HG03196 (cell line): ENCODE results near the gene HOXB2.

ENCODE experiments used
- ATAC-seq: cut with Tn5 transposase; IDR thresholded peaks from one replicate; pipeline ENCODE4 v1.9.1; 2021; ENCODE audit not compliant: unreplicated experiment

The HOXB2 gene

DNA sequence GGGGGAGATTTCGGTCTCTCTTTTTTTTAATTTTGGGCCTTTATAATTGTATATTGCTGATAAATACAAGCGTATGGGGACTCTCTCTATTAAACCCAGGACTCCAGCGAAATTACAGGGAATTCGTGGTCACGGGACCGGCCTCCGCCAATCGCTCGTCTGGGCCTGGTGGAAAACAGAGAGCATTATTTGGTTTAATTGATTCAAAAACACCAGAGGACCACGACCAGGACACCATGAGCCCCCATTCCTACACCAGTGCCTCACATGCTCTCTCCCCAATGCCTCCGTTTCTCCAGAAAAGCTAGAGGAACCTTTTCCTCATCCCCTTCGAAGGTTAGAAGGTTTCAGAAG is at the start of gene HOXB2:
TSS of gene HOXB2 (minus strand) at position 88 of the 354 bp plus-strand sequence. CDS start 198 bp downstream, outside the sequence.
- ATAC-seq = no peak

DNA sequence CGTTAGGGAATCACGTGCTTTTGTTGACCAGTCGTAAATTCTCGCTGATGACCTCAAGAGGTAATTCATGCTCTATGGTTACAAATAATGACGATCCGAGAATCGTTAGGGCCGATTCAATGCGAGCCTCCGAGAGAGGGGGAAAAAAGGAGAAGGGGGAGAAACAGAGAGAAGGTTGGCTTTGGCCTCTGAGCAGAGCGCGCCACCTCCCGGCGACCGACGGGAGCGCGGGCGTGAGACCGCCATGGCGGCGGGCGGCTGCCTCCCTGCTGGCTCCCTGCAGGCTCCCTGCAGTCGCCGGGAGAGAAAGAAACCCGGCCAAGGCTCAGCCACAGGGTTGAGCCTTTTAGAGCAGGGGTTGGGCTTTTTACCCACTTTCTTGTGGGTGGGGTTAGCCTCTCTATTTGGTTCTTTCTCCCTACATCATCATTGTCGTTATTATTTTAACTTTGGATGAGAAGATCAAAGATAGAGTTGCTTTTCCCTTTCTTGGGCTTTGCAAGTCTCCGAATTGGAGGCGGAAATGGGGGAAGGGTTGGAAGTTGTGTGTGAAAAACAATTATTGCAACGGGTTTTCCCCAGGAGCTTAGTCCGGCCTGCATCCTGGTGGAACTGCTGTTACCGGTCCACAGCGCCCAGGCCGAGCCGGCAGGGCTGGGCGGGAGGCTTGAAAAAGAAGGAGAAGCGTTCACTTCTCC is 49.1 kb upstream of the HOXB2 start:
- peak; percentile 40 for ATAC-seq

DNA sequence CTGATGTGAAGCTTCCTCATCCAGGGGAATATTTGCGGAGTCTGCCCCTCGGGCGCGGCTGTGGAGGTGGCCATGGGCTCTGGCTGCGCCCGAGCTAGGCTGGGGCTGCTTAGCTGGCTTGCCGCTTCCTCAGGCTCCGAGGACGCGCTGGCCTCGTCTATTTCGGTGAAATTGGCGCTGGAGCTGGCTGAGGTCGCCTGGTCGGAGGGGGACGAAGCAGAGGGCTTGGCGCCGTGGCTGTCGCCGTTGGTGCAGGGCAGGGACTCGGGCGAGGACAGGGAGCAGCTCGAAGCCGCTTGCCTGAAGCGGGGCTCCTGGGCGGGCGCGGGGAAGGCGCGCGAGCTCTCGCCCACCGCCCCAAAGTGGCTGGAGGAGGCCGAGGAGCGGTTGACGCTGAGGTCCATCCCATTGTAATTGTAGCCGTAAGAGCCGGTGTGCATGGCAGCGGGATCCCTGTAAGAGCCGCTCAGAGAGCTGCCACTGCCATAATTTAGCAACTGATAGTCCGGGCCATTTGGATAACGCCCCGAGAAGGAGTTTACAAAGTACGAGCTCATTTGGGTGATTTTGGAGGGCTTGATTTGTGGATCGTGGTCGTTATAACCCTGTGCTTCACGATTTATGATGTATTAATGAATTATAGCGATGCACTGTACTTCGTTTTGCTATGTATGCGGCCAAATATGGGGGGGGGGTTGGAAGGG is 48.4 kb upstream of the HOXB2 start, which contains the start of gene HOXB5:
TSS of gene HOXB5 (minus strand) at position 654 of the 704 bp plus-strand sequence. CDS start at position 557, 97 bp downstream.
- ATAC-seq = no peak

DNA sequence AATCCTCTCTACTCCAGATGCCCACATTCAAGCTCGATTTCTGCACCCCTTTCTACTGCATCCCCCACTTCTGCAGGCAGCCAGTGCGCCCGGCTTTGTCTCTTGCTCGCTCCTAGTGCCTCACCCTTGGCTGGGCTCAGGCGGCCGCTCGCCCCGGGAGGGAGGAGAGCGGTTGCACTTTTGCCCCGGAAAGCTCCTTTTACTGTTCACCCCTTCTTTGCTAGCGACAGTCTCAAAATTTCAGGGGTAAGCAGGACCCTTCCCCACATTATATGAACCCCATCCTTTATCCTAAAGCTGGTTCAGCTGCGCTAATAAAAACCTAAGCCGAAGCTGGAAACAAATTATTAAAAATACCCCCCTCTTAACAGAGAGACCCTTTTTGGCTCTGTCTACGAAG is 47.7 kb upstream of the HOXB2 start:
- ATAC-seq = no peak

DNA sequence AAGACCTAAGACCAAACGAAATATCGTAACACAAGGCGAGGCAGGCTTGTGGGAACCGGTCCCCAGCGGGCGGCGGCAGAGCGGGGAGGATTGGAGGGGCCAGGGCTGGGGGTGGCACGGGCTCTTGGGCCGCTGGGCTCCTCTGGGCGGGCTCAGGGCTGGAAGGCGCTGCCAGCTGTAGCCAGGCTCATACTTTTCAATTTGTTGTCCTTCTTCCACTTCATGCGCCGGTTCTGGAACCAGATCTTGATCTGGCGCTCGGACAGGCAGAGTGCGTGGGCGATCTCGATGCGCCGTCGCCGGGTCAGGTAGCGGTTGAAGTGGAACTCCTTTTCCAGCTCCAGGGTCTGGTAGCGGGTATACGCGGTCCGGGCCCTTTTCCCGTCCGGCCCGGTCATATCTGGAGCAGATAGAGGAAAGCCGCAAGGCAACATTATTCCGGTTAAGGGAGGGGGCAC is 47.2 kb upstream of the HOXB2 start:
- ATAC-seq = no peak

DNA sequence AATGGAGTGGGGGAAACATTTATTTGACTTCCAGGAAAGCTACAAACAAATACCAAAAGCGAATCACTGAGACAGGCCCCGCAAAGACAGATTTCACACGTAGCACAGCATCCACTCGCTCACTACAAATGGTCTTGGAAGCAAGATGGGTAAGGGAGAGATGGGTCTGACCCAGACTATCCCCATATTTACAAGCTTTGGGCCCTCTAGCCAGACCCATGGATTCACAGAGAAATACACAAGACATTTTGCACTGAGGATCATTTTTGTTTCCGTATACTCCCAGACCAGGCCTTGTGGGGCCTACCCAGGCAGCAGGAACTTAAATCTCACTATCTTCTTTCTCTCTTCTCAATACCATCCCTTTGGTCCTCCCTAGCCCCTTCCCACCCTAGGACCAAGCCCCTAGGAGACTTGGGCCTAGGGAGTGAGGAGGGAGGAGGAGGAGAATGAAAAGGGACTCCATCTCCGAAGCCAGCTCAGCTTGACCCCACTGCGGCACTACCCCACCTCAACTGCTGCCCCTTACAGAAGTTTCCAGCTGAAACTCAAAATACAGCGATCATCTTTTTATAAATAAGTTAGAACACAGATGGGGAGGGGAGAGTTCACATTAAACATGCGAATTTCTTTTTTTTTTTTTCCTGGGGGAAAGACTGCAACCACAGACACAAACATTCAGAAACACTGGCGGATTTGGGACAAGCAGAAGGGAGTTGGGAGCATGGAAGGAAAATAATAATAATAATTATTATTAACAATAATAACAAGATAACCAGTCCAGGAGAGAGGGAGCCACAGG is 46.5 kb upstream of the HOXB2 start:
- ATAC-seq = no peak

DNA sequence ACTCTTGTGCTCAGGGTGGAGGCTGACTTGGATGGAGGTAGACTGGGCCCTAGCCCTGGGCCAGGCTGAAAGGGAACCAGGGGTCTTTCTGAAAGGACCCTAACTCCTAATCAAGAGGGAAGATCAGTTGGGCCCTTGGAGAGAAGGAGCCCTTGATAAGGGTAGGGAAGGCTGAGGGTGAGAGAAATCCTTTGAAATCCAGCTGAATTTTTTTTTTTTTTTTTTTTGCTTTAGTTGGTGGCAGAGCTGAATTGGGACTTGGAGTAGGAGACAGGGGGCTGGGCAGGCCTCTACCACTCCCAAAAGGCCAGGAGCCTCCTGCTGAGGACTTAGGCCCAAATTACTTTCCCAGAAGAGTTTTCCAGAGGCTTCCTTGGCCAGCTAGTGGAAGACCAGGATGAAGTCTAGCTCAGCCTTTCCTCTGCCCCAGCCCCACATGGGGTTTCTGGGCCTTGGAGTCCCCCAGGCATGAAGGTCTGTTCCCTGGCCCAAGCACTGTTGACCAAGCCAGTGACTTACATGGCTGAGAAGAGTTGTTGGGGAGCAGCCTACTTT is 45.8 kb upstream of the HOXB2 start:
- no peak for ATAC-seq

DNA sequence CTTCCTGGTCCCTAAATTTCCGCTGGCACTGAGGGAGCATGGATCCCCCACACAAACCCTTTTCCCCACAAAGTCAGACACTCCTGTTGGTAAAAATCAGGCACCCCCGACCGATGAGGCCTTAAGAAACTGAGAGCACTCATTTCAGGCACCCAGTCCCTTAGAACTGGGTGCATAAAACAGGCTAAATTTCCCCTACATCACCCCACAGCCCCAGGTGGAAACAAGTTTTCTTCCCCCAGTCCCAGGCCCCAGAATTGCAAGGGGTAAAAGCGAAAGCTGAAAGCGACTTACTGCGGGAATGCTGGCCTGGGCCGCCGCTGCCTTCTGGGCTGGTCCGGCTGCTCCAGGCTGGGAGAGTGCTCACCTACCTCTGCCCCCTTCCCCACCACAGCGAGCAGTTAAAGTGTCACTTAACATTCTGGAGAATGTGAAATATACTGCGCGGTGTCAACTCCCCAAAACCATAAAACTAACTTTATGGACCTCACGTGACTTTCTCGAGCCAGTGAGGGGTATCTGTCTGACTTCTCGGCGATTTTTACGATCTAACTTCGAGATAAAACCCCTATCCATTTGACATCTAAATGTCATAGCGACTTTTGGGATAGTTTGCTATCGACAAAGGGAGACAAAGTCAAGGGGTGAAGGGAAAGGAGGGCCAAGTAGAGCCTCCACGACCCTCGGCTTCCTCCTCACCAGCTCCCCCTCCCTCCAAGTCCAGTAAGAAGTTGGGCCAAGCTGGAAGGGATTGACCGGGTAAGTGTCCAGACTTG is 45.1 kb upstream of the HOXB2 start, which contains the start of gene HOXB3:
TSS of gene HOXB3 (minus strand) at position 411 of the 776 bp plus-strand sequence. CDS start 37,767 bp downstream, outside the sequence.
- no peak for ATAC-seq

DNA sequence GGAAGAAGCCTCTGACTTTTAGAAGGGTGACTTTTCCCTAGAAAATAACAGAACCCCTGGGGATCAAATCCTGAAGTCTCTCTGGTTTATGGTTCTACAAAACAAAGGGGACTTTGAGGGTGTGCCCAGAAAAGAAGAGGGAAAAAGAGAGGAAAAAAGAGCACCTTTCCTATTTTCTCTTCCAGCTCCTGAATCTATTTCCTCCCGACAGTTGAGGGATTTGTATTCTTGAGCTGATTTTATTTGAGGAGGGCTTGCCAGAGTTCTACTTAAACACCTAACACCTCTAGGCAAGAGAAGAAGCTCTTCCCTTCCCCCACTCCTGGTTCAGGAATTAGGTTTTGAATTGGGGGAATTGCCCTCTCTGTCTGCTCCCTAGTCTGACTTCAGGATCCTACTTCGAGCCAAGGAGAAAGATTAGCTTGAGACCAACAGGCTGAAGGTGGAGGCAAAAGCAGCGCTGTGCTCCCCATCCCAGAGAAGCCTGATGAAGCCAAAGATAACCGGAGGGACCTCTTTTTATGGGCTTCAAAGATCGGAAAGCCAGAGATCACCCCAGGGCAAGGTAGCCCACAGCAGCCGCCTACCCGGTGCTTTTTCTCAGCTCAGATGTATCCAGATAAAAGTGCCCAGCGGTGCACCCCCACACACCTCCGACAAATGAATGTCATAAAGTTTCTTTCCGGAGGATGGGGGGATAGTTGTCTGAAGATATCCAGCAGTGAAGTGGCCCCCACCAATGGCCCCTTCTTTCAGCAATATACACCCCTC is 44.3 kb upstream of the HOXB2 start:
- no peak for ATAC-seq

DNA sequence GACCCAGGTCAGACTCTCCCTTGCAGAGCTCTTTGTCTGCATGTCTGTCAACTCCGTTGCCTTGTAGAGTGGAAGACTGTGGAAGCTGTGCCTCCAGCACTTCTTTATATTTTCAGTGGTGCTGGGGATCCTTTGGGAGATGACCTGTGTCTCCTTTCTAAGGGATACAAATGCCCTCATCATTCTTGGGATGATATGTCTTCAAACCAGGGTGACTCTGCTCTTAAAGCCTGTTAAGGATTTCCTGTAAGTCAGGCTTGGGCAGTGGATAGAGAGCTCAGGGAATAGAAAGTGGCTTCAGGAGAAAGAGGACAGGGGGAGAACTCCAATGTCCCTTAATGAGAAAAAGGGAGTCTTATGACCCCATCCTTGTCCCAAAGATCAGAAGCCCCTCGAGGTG is 43.6 kb upstream of the HOXB2 start:
- no peak for ATAC-seq

DNA sequence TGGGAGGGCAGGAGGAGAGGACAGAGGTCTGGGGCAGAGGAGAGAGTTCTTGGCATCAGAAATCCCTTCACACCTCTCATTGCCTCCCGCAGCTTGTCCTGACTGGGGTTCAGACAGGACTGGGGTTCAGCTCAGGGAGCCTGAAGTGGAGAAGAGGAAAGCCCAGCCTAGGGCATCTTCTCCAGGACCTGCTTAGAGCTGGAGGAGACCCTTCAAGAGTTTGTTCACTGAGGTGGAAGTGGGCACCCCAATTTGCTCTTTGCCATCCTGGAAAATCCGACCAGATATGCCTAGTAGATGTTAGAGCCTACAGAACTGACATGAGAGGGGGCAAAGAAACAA is 43.1 kb upstream of the HOXB2 start:
- no peak for ATAC-seq

DNA sequence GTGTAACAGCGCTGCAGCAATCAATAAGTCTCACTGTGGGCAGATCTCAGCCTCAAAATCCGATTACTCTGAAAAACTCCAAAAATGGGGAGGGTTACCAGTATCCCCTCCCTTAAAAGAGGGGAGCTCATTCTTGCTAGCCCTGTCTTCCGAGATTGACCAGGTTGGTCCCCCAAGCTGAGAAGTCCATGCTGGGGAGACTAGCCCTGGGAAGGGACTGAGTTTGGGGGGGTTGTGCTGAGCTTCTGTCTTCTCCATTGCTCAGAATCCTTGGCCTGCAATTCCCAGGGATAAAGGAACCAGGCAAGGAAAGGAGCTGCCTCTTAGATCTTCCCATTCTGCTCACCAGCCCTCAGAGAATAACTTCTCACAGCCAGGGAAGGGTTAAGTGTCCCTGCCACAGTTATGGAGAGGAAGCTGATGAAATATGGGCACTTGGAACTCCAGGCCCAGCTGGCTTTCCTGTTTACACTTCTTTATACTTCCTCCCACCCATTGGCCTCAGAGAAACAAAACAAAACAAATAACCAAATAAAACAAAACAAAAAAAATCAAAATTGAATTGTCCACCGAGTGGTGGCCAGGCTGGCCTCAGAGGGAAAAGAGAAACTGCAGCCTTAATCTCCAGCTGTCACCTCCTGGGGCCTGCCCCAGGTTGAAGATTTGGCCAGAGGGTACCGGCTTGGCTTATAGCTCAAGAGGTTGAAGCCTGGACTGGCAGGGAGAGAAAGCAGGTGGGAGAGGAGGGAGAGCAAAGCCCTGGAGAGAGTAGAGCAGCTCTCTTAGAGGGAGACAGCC is 42.6 kb upstream of the HOXB2 start:
- ATAC-seq = no peak

DNA sequence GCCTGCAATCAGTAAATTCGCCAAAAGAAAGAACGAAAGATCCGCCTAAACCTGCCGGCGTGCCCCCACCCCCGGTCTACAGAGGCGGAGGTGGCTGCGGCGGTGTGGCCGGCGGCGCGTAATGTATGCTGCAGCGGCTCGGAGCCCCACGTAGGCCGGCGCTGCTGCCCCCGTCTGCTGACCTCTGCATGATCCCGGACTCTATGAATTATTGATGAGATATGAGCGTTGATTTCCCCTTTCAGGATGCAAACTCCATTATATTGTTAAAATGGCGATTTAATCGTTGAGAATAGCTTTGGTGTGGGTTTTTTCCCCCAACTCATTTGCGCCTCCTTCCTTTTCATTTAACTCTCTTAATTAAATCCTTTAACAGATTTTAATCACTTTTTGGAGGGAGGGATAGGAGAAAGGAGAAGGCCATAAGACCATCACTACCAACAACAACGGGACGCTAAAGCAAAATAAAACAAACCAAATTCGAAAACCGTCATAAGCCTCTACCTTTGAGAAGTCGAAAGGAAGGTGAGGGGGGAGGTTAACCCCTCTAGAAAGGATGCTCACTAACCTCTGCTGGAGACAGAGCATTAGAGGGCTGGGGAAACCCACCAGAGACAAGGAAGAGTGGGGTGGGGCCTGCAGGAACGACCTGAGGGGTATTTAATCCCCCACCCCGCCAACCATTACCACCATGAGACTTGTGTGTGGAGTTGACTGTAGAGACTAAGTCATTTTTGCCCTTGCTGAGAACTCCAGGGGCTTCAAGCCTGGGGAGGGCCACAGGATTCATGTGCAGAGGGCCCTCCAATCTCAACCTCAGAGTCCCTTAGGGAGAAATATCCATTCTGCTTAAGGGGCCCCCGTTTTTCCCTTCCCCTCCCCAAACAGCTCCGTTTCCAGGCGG is 41.7 kb upstream of the HOXB2 start:
- ATAC-seq = no peak

DNA sequence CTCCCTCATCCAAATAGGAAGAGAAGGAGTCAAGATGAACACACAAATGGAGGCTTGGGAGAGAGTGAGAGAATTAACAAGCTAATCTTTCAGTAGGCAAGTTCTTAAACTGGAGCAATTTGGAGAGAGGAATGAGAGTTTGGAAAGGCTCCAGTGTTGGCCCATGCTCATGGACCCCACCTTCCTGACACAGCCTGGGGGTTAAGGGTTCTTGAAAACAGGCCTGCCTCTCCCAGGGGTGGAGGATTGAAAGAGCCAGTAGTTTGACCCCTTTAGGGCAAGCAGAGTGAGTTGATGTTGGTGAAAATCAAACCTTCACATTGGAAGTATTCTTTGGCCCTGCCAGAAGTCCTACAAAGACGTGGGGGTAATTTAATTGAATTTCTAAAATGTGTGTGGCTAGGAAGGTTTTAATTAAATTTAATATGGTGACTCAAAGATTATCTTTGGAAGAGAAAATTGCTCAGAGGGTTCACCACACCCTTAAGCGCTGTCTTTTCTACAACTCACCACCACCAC is 39.4 kb upstream of the HOXB2 start:
- ATAC-seq = no peak

DNA sequence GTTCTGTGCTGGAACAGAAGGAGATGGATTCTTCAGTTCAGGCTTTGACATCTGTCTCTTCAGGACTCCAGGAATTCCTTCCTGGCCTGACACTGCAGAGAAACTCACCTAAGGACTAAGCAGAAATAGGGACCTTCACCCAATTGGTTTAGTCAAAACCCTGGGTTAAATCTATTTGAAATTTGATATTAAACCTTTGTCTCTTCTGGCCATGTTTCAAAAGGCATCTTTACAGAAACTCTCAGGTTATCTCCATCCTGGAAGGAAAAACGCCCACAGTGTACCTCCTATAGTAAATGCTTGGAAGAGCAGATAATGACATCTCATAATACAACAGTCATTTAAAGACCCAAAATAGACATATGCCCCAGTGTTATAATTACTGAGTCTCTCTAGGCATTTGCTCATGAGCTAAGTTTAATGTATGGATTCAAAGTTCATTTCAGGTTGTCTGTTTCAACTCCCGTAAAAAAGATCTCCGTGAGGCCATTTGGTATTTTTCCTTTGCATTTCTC is 38.9 kb upstream of the HOXB2 start:
- ATAC-seq = no peak

DNA sequence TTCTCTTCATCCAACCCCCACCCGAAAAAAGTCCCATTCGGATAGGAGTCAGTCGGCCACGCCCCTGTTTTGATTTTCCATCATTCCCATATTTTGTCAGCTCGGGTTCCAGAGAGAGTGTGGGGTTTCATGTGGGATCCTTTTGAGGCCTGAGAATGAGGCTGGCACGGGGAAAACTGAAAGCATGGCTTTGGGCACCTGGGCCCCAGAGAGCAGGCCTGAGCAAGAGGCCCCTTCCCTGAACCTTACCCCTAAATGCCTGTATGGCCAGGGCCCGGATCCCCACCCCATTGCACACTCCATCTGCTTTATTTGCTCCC is 37.8 kb upstream of the HOXB2 start:
- ATAC-seq = no peak

DNA sequence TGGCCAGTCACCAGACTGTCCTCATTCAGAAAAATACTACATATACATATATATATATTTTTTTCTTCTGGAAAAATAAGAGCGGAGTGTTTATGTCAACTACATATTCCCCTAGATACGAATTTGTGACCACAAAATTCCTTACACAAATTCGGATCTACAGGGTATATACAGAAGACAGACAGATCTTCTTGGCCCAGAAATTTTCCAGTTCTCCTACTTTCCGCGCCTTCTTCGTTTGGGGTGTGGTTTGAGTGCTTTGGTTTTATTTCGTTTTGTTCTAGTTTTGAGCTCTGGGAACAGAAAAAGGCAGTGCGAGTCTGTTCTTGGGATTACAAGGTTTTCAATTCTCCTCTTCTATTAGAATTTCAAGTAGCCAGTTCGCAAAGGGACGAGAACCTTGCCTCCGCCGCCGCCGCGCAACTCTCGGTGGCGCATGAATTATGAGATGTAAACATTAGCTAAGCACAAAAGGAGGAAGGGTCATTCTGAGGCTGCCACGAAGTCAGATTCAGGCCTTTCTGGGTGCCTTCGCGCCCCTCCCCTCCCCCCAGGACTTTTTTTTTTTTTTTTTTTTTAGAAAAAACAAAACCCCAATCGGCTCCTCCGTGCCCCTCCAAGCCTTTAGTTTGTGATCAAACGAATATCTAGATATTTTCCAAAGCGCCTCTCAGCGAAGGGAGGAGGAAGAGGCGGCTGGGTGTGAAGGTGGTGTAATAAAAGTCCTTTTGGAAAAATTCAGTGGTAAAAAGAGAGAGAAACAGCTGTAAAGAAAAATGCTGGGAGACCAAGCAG is 35.0 kb upstream of the HOXB2 start:
- ATAC-seq = no peak
